HG02763 (cell line): ENCODE measurements around the gene RNLS.
A peak's percentile ranks its signal among the peaks of the same experiment; 100 is the strongest.
"Not testable (repeated sequence)": the region's sequence is repeated elsewhere in the genome, so short reads cannot be mapped to it uniquely, and the experiment has no call there.

ENCODE experiments used
- ATAC-seq: cut with Tn5 transposase; IDR thresholded peaks from one replicate; pipeline ENCODE4 v1.9.1; 2021; ENCODE audit warnings: mild to moderate bottlenecking, moderate library complexity; ENCODE audit not compliant: unreplicated experiment

The RNLS gene

GRCh38 chr10:88392222-88392621 lies 190.9 kb downstream of the RNLS start:
- ATAC-seq, result peak; percentile 72

- no peak for ATAC-seq
These were observed 193.1 kb downstream of the RNLS start for GRCh38 chr10:88390041-88390440.

- no peak for ATAC-seq
These were observed 193.7 kb downstream of the RNLS start for GRCh38 chr10:88389456-88389855.

DNA sequence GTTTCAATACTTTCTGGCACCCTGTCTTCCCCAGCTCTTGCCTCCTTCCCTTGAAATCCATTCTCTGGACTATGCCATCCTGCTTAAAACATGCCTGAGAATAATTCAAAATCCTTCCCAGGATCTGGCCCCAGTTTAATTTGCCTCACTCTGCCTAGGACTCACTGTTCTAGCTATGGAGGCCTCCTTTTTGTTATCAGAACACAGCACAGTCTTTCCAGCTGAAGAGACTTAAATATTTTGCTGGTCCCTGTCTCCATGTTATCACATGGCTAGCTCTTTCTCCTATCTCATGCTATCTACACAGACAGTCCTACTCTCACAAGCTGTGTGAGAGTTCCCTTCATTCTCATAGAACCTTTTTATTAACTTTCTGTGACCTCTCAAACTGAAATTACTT lies 194.8 kb downstream of the RNLS start:
- ATAC-seq, result no peak

DNA sequence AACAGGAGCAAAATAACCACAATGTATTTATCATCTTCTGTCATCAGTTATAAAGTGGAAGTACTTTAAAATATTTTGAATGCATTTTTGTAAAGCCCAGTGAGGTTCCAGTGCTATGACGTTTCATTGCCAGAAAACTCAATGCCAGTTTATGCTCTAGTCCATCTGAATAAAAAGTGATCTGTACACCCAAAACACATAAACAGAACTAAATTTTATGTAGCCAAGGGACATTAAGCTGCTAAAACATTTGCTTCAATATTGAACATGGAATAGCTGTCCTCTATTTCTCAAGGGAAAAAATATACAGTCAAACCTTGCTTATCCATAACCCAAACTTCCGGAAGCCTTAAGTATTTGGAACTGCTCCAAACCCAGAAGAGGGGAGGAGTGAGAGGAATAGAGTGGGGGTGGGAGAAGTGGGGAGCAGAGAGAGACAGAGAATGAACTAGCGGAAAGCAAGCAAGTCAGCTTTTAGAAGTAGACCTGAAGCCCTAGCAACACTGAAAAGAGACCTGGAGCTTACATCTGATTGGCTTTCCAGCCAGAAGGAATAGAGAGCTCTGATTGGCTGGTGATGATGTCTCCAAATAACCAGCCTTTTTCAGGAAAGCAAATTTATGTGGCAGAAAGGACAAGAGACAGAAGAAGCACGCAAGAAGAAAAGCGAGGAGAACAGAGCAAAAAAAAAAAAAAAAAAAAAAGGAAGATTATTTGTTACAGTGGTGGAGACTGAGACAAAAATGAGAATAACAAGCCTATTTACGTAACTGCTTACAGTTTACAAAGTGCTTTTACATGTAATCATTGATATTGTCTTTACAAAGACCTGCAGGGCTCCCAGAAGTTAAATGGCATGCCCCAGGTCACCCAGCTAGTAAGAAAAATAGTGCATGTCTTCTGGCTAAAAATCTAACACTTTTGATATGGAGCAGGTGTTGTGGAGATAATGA lies 196.0 kb downstream of the RNLS start:
- peak; percentile 34 for ATAC-seq

GRCh38 chr10:88386204-88386788 lies 196.8 kb downstream of the RNLS start:
- peak; percentile 34 for ATAC-seq

DNA sequence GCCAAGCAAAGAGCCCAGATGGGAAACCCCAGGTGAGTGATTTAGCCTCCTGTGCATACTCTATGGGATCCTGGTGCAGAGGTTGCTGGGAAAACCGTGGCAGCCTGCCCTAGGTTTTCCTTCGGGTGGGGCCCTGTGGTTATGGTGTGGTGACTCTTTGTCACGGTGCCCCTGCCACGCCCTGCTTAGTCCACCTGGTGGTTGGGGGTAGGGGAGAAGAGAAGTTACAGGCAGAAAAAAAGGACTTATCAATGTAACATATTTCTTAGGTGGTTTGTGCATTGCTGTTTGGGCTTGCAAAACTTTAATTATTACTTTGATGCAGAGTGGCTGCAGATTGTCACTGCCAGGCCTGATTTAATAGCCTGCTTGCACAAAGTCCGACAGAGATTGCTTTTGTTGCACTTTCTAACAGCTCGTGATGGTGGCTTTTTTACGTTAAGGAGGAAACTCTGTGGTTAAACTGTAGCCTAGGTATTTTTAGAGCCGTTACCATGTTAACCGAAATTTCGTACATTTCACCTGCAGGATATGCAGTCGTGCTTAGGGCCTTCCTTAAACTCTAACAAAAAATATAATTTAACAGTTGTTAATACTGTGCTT lies 197.4 kb downstream of the RNLS start:
- ATAC-seq, result peak; percentile 65

- no peak for ATAC-seq
These were observed 199.8 kb downstream of the RNLS start for GRCh38 chr10:88383276-88383675.

GRCh38 chr10:88382699-88383098 lies 200.4 kb downstream of the RNLS start:
- no peak for ATAC-seq

GRCh38 chr10:88379575-88379974 lies 203.5 kb downstream of the RNLS start:
- ATAC-seq, result no peak

DNA sequence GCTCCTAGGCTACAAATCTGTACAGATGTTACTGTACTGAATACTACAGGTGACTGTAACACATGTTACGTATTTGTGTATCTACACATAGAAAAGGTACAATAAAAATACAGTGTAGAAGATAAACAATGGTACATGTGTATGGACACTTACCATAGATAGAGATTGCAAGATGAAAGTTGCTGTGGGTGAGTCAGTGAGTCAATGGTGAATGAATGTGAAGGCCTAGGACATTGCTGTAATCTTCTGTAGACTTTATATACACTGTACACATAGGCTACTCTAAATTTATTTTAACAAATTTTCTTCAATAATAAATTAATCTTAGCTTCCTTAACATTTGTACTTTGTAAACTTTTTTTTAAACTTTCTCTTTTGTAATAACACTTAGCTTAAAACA lies 205.6 kb downstream of the RNLS start:
- no peak for ATAC-seq

GRCh38 chr10:88374392-88375175 lies 208.5 kb downstream of the RNLS start:
- no peak for ATAC-seq

- ATAC-seq, result no peak
These were observed 210.1 kb downstream of the RNLS start for GRCh38 chr10:88372881-88373592.

DNA sequence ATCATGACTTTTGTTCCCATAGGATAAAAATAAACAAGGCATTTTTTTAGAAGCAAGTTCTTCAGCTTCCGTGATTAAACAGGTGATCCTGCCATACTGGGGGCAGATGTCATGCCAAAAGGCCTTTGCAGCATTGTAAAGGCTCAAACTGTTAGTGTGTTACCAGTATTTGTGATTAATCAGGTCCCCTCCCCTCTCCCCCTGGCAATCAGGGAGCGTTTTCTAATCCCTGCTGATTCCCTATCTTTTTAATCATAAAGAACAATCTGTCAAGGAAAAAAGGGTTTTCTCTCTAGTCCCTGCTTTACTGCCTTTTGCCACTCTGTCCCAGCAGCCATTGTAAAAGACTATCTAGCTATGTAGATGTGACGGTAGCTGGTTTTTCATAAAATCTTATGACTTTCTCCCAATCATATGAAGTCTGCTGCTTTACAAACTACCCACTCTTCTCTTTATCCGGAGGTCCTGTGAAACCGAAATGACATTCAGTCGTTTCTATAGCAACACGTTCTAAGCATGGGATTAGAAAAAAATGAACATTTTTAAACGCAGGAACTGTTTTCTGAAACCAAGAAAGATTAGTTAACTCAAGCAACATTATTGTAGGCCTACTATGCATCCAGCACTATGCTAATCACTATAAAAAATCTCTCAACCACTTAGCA lies 210.9 kb downstream of the RNLS start:
- ATAC-seq, result no peak

DNA sequence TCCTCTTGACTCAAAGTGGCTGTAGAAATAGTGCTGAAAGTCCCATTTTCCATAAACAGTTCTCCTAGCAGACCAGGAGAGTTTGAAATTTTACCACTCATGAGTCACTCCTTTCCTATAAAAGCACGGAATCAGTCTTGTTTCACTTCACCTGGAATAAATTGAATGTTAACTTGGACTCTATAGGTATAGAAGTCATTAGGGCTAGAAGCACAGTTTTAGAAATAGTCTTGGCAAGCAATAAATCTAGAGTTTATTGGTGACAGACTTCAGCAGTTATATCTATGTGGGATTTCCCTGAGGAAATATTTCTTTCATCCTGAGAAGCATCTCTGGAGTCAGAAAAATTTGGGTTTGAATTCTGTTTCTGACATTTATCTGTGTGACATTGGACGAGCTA lies 212.4 kb downstream of the RNLS start:
- ATAC-seq, result no peak

DNA sequence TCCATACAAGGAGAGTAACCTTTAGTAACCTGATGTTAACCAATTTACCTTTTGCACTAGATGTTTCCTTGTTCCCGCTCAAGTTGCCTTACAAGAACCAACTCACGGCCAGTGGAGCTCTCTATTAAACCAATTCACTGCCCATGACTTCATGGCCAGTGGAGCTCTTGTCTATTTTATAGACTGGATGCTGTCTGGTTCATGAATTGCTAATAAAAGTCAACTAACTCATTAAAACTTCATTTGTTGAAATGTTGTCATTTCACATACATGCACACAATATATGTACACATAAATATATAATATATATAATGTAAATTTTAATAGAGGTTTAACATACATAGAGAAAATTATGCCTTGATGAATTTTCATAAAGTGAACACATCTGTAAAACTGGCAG lies 216.3 kb downstream of the RNLS start:
- ATAC-seq, result no peak

- ATAC-seq, result no peak
These were observed 220.9 kb downstream of the RNLS start for GRCh38 chr10:88361995-88362807.

GRCh38 chr10:88361494-88361893 lies 221.6 kb downstream of the RNLS start:
- ATAC-seq, result no peak

DNA sequence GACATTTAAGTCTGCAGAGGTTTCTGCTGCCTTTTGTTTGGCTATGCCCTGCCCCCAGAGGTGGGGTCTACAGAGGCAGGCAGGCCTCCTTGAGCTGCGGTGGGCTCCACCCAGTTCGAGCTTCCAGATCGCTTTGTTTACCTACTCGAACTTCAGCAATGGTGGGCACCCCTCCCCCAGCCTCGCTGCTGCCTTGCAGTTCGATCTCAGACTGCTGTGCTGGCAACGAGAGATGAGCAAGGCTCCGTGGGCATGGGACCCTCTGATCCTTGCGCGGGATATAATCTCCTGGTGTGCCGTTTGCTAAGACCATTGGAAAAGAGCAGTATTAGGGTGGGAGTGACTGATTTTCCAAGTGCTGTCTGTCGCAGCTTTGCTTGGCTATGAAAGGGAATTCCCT lies 227.4 kb downstream of the RNLS start:
- not testable (repeated sequence) for ATAC-seq
